Activated CD4-positive, alpha-beta memory T cell treated with anti-CD3 and anti-CD28 coated beads, Interleukin-2, amount 10 ng/mL, durations not matched to agents 7 days and 5 days (primary cell): Measurements from ENCODE around the gene GLP1R. TPM values are rescaled to one million over a fixed set of nuclear protein-coding genes. Genes with fewer than 3 reads are reported as not detected.

ENCODE experiments used
- CTCF ChIA-PET: fragments of 350-600 bp; sonication (Branson Sonifier 250); formaldehyde crosslinking; loops from one replicate; lab custom pipeline; 2021; ENCODE audit warnings: antibody characterized with exemption, inconsistent platforms; lab: Charles Lee
- POLR2A ChIA-PET: fragments of 350-600 bp; sonication (Branson Sonifier 250); formaldehyde crosslinking; loops from one replicate; lab custom pipeline; 2021; ENCODE audit warnings: antibody characterized with exemption; lab: Charles Lee
- DNase-seq: peaks from one replicate; pipeline ENCODE4 v3.0.0-alpha.2; 2020
- H3K27ac Mint-ChIP-seq: one replicate; pipeline ENCODE4 v1.8.0; 2021; ENCODE audit warnings: mild to moderate bottlenecking, mixed read lengths
- H3K27me3 Mint-ChIP-seq: one replicate; pipeline ENCODE4 v1.8.0; 2021; ENCODE audit warnings: mixed read lengths
- H3K36me3 Mint-ChIP-seq: one replicate; pipeline ENCODE4 v1.8.0; 2021; ENCODE audit warnings: low read depth, mixed read lengths
- H3K4me1 Mint-ChIP-seq: one replicate; pipeline ENCODE4 v1.8.0; 2021; ENCODE audit warnings: mixed read lengths
- H3K4me3 Mint-ChIP-seq: one replicate; pipeline ENCODE4 v1.8.0; 2021; ENCODE audit warnings: mild to moderate bottlenecking, mixed read lengths
- H3K9me3 Mint-ChIP-seq: one replicate; pipeline ENCODE4 v1.8.0; 2021; ENCODE audit warnings: mixed read lengths
- total RNA-seq, 2 experiments: library from RNA; stranded (reverse); gene quantifications; one replicate each; pipeline ENCODE4 v1.2.3, GENCODE V29; 2021

Gene GLP1R
- not detected for total RNA-seq

DNA sequence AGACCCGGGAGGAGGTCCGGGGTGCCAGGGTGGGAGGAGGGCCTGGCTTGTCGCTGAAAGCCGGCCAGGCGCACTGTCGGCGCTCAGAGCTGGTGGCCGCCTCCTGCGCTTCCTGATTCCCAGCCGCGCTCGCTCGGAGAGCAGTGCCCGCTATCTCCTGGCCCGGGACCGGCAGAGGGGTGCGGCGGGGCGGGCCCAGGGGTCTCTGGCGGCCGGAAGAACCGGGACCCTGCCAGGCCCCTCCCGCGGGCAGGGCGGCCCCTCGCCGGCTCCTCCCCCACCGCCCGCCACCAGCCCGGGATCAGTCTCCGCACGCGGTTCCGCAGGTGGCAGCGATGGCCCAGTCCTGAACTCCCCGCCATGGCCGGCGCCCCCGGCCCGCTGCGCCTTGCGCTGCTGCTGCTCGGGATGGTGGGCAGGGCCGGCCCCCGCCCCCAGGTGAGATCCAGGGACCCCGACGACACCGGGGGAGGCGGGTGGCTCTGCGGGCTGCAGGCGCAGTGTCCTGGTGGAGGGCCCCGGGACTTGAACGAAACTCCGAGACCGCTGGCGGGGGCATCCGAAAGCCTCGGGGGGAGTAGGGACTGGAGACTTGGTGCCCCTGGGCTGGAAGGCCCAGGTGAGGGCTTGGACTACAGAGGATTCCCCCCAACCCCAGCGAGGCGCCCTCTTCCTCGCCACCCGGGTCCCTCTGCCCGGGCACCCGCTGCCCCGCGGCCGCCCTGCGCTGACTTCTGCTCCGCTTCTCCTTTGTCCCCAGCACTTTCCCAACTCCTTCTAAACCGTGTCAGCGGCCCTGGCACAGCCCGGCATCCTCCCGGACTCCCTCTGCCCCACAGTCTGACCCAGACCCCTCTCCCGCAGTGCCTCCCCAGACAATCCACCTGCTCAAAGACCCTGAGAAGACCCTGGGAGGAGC lies at the start of gene GLP1R:
Gene GLP1R, plus strand, starts transcription at position 301 of the 919 bp plus-strand sequence. Its CDS starts 60 bp downstream, at position 361.
- DNase-seq, result no peak
- H3K27ac Mint-ChIP-seq, result no peak within 1 kb of the TSS
- ChIA-PET CTCF (no interaction called here), POLR2A (no interaction called here)
- H3K4me3 Mint-ChIP-seq, result no peak within 1 kb of the TSS
- H3K9me3 Mint-ChIP-seq, result no peaks in the 10 kb centered on the region
- no peaks in the 10 kb centered on the region for H3K36me3 Mint-ChIP-seq
- H3K27me3 Mint-ChIP-seq, result peaks cover 49% of the 10 kb centered on the region
- H3K4me1 Mint-ChIP-seq, result peaks cover 20% of the 10 kb centered on the region

DNA sequence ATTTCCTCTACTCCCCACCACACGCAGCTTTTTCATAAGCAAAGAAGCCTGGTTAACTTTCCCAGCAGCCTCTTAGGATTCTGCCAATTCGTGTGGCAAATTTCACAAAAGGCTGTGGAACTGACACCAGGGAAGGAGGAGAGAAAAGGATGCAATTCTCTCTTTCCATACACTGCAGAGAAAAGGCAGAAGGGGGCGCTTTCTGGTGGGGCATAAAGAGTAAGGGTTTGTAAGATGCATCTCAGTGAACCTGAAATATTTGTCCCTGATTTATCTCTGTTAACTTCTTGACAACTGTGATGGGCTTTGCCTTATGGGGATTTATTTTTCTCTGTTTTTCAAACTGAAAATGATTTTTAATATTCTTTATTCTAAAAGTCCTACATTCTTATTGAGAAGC lies 45.5 kb upstream of the GLP1R start:
- H3K36me3 Mint-ChIP-seq, result no peaks in the 10 kb centered on the region
- ChIA-PET CTCF (interaction anchor here (1.0 to 1.2 kb wide), 2 partner anchors 131 to 300 kb away, joined by 3 read pairs; no protein-coding TSS in a partner anchor), POLR2A (no interaction called here)
- H3K4me1 Mint-ChIP-seq, result no peaks in the 10 kb centered on the region
- no peak overlapping the region for H3K4me3 Mint-ChIP-seq
- H3K27ac Mint-ChIP-seq, result no peak overlapping the region
- DNase-seq, result no peak
- no peaks in the 10 kb centered on the region for H3K9me3 Mint-ChIP-seq
- H3K27me3 Mint-ChIP-seq, result peaks cover 51% of the 10 kb centered on the region

DNA sequence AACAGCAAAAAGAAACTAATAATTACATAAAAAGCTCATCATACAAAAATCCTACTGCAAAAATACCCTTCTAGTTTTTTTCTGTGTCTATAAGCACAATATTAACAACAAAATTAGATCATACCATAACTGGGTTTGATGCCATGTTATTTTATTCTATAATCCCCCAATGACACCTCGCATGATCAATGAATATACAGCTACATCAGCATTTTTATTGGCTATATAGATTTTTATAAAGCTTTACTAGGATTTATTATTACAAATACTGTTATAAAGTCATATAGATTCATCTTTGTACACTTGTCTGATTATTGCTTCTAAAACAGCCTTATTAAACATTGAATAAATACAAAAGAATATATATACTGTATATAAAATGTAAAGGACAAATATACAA lies 45.1 kb upstream of the GLP1R start:
- Mint-ChIP-seq H3K4me1 (no peaks in the 10 kb centered on the region), H3K4me3 (no peak overlapping the region), H3K27ac (no peak overlapping the region), H3K36me3 (no peaks in the 10 kb centered on the region), H3K9me3 (no peaks in the 10 kb centered on the region), H3K27me3 (peaks cover 55% of the 10 kb centered on the region)
- ChIA-PET POLR2A (no interaction called here), CTCF (interaction anchor here (1.0 to 1.2 kb wide), 2 partner anchors 131 to 299 kb away, joined by 3 read pairs; no protein-coding TSS in a partner anchor)
- no peak for DNase-seq

DNA sequence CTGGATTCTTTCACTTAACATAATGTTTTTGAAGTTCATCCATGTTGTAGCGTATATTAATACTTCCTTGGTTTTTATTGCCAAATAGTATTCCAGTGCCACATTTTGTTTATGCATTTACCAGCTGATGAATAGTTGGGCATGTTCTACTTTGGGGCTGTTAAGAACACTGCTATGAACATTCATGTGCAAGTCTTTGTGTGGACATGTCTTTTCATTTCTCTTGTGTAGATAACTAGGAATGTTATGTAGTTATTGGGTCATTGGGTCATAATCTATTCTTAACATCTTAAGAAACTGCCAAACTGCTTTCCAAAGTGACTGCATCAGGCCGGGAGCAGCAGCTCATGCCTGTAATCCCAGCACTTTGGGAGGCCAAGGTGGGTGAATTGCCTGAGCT lies 43.8 kb upstream of the GLP1R start:
- Mint-ChIP-seq H3K27me3 (peaks cover 59% of the 10 kb centered on the region), H3K4me1 (no peaks in the 10 kb centered on the region), H3K27ac (no peak overlapping the region), H3K9me3 (no peaks in the 10 kb centered on the region), H3K36me3 (no peaks in the 10 kb centered on the region), H3K4me3 (no peak overlapping the region)
- no peak for DNase-seq
- POLR2A ChIA-PET, result no interaction called here
- CTCF ChIA-PET, result no interaction called here

DNA sequence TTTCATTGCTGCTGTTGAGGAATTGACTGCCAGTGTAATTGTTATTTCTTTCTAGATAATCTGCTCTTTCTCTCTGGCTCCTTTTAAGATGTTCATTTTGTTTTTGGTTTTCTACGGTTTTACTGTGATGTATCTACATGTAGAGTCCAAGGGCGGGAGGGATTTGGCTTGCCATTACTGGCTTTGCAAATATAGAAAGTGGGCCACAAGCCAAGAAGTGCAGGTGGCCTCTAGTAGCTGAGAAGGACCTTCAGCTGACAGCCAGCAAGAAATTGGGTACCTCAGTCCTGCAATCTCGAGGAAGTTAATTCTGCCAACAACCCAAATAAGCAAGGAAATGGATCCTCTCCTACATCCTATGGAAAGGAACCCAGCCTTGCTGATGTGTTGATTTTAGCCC lies 42.8 kb upstream of the GLP1R start:
- H3K27me3 Mint-ChIP-seq, result peaks cover 53% of the 10 kb centered on the region
- no peaks in the 10 kb centered on the region for H3K4me1 Mint-ChIP-seq
- POLR2A ChIA-PET, result no interaction called here

DNA sequence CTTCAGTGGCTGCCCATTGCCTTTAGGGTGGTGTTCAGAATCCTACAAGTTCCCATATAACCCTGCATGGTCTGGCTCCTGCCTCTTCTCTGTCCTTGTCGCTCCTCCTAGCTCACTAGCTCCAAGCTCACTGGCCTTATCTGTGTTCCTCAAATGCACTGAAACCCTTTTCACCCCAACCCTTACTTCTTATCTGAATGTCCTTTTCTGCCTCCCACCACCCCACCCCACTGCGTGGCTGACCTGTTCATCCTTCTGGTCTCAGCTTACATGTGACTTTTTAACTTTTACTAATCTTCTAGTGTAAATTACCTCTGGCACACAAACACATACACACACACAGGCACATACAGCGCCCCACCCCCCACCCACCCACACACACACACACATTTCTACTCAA lies 41.0 kb upstream of the GLP1R start:
- no peak for DNase-seq
- H3K27ac Mint-ChIP-seq, result no peak overlapping the region
- no peaks in the 10 kb centered on the region for H3K9me3 Mint-ChIP-seq
- H3K36me3 Mint-ChIP-seq, result no peaks in the 10 kb centered on the region
- CTCF ChIA-PET, result no interaction called here
- H3K4me1 Mint-ChIP-seq, result no peaks in the 10 kb centered on the region
- peaks cover 58% of the 10 kb centered on the region for H3K27me3 Mint-ChIP-seq
- POLR2A ChIA-PET, result no interaction called here
- H3K4me3 Mint-ChIP-seq, result no peak overlapping the region

More for the DNA sequence above, 42.8 kb upstream of the GLP1R start:
- Mint-ChIP-seq H3K27ac (no peak overlapping the region), H3K36me3 (no peaks in the 10 kb centered on the region), H3K9me3 (no peaks in the 10 kb centered on the region), H3K4me3 (no peak overlapping the region)
- CTCF ChIA-PET, result interaction anchor here (1.4 kb wide), 1 partner anchor 8 kb away, joined by 4 read pairs; no protein-coding TSS in a partner anchor
- DNase-seq, result no peak

DNA sequence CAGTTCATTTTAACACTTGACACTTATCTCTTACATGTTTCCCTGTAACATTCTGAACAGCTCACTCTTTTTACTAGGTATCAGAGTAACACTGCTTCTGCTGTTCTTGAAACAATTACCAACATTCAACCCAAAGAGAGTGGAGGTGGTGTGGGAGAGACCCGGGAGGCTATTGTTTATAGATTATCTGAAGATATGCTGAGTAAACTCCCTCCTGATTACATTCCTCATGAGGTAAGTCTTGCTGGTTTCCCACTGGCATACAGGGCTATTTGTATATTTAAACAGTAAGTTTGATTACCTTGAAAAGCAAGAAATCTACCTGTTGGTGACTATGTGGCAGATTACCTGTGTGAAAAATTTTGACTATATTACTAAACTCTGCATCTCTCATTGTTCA lies 39.8 kb upstream of the GLP1R start:
- H3K27me3 Mint-ChIP-seq, result peaks cover 66% of the 10 kb centered on the region
- POLR2A ChIA-PET, result no interaction called here
- H3K4me1 Mint-ChIP-seq, result no peaks in the 10 kb centered on the region
- H3K36me3 Mint-ChIP-seq, result no peaks in the 10 kb centered on the region
- no peak overlapping the region for H3K4me3 Mint-ChIP-seq
- CTCF ChIA-PET, result interaction anchor here (0.6 kb wide), 1 partner anchor 23 kb away, joined by 3 read pairs; no protein-coding TSS in a partner anchor
- H3K9me3 Mint-ChIP-seq, result no peaks in the 10 kb centered on the region
- H3K27ac Mint-ChIP-seq, result no peak overlapping the region
- no peak for DNase-seq

DNA sequence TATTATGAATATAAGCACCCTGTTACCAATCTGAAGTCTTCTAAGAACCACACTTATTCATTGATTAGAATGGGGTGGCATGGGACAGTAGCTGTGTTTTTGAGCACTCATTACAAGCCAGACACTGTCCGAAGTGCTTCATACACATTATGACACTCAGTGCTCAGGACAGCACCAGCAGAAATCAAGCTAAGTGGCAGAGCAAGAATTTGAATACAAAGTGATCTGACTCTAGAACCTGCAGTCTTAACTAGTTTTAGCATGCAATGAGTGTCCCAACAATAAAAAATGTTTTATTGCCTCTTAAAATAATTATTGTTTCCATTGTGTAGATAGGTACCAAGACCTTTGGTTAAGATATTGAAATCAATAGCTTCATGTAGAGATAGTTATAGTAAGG lies 39.1 kb upstream of the GLP1R start:
- no peak for DNase-seq
- Mint-ChIP-seq H3K27me3 (peaks cover 67% of the 10 kb centered on the region), H3K27ac (no peak overlapping the region), H3K36me3 (no peaks in the 10 kb centered on the region), H3K4me3 (no peak overlapping the region), H3K9me3 (no peaks in the 10 kb centered on the region), H3K4me1 (no peaks in the 10 kb centered on the region)
- CTCF ChIA-PET, result interaction anchor here (1.2 kb wide), 1 partner anchor 11 kb away, joined by 3 read pairs; no protein-coding TSS in a partner anchor
- POLR2A ChIA-PET, result no interaction called here

DNA sequence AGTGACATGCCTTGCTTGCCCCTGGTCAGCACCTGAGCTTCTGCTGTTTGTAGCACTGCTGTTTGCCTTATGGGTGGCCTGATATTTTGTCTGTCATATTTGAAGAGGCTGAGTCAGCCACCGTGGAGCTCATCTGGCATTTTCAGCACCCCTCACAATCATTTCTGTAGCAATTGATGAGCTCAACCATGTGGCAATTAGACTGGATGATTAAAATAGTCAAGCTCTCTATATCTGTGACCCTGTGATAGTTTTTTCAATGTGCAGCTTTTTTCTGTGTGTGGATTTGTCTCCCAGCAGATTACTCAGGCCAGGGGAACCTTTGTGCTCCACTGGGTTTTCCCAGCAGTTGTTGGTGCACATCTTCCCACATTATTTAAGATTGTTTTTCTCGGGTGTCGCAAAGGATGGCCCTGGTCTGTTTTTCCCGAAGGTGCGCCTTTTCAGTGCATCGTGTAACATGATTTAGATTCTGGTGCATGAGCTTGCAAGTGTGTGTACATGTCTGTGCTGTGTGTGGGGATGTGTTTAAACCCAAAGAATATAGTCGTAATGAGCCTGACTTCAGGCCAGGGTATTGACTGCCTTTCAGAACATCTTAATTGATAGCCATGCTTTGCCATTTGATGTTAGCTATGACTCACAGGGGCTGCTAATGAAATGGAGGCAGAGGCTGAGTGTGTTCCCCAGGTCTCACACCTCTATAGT lies 31.6 kb upstream of the GLP1R start:
- H3K27ac Mint-ChIP-seq, result no peak overlapping the region
- no peaks in the 10 kb centered on the region for H3K4me1 Mint-ChIP-seq
- no peaks in the 10 kb centered on the region for H3K36me3 Mint-ChIP-seq
- H3K27me3 Mint-ChIP-seq, result peaks cover 24% of the 10 kb centered on the region
- H3K4me3 Mint-ChIP-seq, result no peak overlapping the region
- no peak for DNase-seq
- ChIA-PET CTCF (no interaction called here), POLR2A (no interaction called here)
- peaks cover 5% of the 10 kb centered on the region for H3K9me3 Mint-ChIP-seq

DNA sequence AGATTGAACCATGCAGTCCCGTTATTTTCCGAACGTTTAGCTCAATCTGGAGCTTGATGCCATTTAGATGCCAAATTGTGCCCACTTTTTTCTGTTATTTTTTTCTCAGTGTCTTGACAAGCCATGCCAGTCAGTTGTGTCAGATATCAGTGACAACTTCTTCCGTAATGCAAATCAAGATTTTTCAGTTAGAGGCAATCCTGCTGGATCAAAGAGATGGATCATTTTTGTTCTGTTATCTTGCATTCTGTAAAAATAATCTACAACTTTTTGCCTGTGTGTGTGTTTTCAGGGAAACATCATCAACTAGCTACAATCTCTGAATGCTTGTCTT lies 31.1 kb upstream of the GLP1R start:
- CTCF ChIA-PET, result no interaction called here
- Mint-ChIP-seq H3K27ac (no peak overlapping the region), H3K36me3 (no peaks in the 10 kb centered on the region), H3K27me3 (peaks cover 19% of the 10 kb centered on the region), H3K9me3 (peaks cover 5% of the 10 kb centered on the region), H3K4me3 (no peak overlapping the region), H3K4me1 (no peaks in the 10 kb centered on the region)
- no peak for DNase-seq
- POLR2A ChIA-PET, result no interaction called here

DNA sequence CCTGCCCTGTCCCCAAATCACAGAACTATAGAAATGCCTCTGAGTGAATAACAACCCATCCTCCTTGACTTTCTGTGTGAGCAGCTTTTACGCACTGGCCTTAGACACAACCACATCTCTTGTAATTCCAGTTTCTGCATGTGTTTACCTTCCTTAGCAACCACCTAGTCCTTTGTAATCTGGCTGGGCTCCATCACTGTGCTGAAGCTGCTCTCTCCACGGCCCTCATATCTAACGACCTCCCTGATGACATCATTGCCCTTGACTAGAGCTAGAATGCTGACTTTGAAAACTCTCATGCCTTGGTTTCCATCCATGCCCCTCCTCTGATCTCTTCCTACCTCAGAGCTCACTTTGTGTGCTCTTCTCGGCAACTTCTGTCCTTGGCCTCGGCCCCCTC lies 30.5 kb upstream of the GLP1R start:
- no peaks in the 10 kb centered on the region for H3K36me3 Mint-ChIP-seq
- H3K9me3 Mint-ChIP-seq, result peaks cover 5% of the 10 kb centered on the region
- H3K4me3 Mint-ChIP-seq, result no peak overlapping the region
- no peak overlapping the region for H3K27ac Mint-ChIP-seq
- POLR2A ChIA-PET, result no interaction called here
- peaks cover 17% of the 10 kb centered on the region for H3K27me3 Mint-ChIP-seq
- DNase-seq, result no peak
- H3K4me1 Mint-ChIP-seq, result no peaks in the 10 kb centered on the region
- CTCF ChIA-PET, result no interaction called here

DNA sequence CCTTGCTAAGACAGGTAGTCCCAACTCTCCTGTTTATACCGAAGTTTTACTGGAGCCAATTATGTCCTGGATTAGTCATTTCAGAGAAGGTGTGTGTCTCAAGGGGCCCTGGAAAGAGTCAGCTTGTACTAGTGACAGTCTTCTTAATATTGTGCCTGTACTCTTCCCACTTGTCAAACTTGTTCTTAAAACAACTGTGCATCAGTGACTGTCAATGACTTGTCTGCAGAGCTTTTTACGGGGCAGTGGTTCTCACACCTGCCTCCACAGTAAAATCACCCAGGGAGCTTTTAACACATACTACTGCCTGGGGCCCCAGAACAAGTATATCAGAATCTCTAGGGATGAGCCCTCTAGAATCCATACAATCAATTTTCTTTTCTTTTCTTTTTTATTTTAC lies 28.4 kb upstream of the GLP1R start:
- no peaks in the 10 kb centered on the region for H3K4me1 Mint-ChIP-seq
- no peak for DNase-seq
- peaks cover 5% of the 10 kb centered on the region for H3K9me3 Mint-ChIP-seq
- H3K36me3 Mint-ChIP-seq, result no peaks in the 10 kb centered on the region
- peaks cover 7% of the 10 kb centered on the region for H3K27me3 Mint-ChIP-seq
- no peak overlapping the region for H3K27ac Mint-ChIP-seq
- ChIA-PET POLR2A (no interaction called here), CTCF (no interaction called here)
- no peak overlapping the region for H3K4me3 Mint-ChIP-seq

DNA sequence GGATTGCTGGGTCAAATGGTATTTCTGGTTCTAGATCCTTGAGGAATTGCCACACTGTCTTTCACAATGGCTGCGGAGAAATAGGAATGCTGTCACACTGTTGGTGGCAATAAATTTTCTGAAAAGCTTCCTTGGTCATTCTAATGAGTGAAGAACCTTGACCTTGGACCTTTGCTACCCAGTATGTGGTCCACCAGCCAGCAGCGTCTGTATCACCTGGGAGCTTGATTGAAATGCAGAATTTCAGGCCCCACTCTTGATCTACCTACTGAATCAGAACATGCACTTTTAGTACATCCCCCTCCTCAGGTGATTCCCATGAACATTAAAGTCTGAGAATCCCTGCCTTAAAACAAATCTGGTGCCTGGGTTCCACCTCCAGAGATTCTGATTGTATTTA lies 27.5 kb upstream of the GLP1R start:
- Mint-ChIP-seq H3K9me3 (no peaks in the 10 kb centered on the region), H3K4me1 (no peaks in the 10 kb centered on the region), H3K4me3 (no peak overlapping the region), H3K27me3 (peaks cover 6% of the 10 kb centered on the region), H3K36me3 (no peaks in the 10 kb centered on the region), H3K27ac (no peak overlapping the region)
- DNase-seq, result no peak
- ChIA-PET CTCF (no interaction called here), POLR2A (no interaction called here)
